Activated naive CD4-positive, alpha-beta T cell treated with anti-CD3 and anti-CD28 coated beads for 36 hours (primary cell): ENCODE measurements around the gene PARP1. TPM values are rescaled to one million over a fixed set of nuclear protein-coding genes. Genes with fewer than 3 reads are reported as not detected.

ENCODE experiments used
- CTCF ChIA-PET: fragments of 350-600 bp; sonication (Branson Sonifier 250); formaldehyde crosslinking; loops from one replicate; lab custom pipeline; 2021; ENCODE audit warnings: antibody characterized with exemption; lab: Charles Lee
- DNase-seq: peaks from one replicate; pipeline ENCODE4 v3.0.0-alpha.2; 2020
- H3K27ac Mint-ChIP-seq: one replicate; pipeline ENCODE4 v1.8.0; 2021; ENCODE audit warnings: mild to moderate bottlenecking, mixed read lengths
- H3K27me3 Mint-ChIP-seq: one replicate; pipeline ENCODE4 v1.8.0; 2021; ENCODE audit warnings: low read depth, mixed read lengths
- H3K36me3 Mint-ChIP-seq: one replicate; pipeline ENCODE4 v1.8.0; 2021; ENCODE audit warnings: low read depth, mixed read lengths
- H3K4me1 Mint-ChIP-seq: one replicate; pipeline ENCODE4 v1.8.0; 2021; ENCODE audit warnings: low read depth, mixed read lengths
- H3K4me3 Mint-ChIP-seq: one replicate; pipeline ENCODE4 v1.8.0; 2021; ENCODE audit warnings: mild to moderate bottlenecking, moderate library complexity, mixed read lengths
- H3K9me3 Mint-ChIP-seq: one replicate; pipeline ENCODE4 v1.8.0; 2021; ENCODE audit warnings: mixed read lengths
- intact Hi-C: fragments of 100-400 bp; cut with micrococcal nuclease; formaldehyde crosslinking; loops from one replicate; pipeline ENCODE4 v1.15.1; 2023
- total RNA-seq, 2 experiments: library from RNA; stranded (reverse); gene quantifications; one replicate each; pipeline ENCODE4 v1.2.3, GENCODE V29; 2021

PARP1 gene
- total RNA-seq, 2 experiments from 2014 or later: 265 to 273 TPM

DNA sequence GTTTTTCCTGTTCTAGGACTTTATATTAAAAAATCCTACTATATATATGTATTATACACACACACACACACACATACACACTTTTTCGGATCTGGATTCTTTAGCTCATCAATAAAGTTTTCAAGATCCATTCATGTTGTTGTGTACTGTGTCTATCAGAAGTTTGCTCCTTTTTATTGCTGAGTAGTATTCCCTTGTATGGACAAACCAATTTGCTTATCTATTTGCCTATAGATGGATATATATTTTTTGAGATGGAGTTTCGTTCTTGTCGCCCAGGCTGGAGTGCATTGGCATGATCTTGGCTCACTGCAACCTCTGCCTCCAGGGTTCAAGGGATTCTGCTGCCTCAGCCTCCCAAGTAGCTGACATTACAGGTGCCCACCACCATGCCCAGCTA, 78.7 kb downstream of the PARP1 start:
- Mint-ChIP-seq H3K4me1 (peaks cover 4% of the 10 kb centered on the region), H3K27ac (no peak overlapping the region), H3K36me3 (no peaks in the 10 kb centered on the region), H3K27me3 (no peaks in the 10 kb centered on the region), H3K9me3 (no peaks in the 10 kb centered on the region), H3K4me3 (no peak overlapping the region)
- no peak for DNase-seq
- intact Hi-C loops: no loop called here
- CTCF ChIA-PET: interaction anchor here (6.1 kb wide), 1 partner anchor 204 kb away, joined by 65 read pairs; no protein-coding TSS in a partner anchor

DNA sequence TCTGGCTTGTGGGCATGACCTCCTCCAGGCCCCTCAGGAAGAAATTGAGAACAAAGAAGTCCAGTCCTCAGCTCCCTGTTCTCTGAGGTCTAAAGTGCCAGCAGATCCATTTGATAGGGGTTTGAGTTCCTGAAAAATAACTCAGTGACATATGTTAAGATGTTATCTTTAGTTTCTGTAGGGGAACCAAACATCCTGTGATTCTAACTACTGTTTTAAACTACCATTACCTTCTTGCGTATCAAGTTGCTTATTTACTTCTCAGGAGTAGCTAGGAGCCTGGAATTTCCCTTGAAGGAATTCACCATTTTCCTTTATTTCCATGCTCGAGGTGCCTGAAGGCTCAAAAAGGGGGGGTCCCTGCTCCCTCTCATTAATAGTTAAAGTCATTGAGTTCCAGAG, 80.1 kb downstream of the PARP1 start:
- H3K4me1 Mint-ChIP-seq: no peaks in the 10 kb centered on the region
- intact Hi-C loops: no loop called here
- no peaks in the 10 kb centered on the region for H3K36me3 Mint-ChIP-seq
- CTCF ChIA-PET: no interaction called here
- H3K9me3 Mint-ChIP-seq: no peaks in the 10 kb centered on the region
- H3K27ac Mint-ChIP-seq: no peak overlapping the region
- peaks cover 2% of the 10 kb centered on the region for H3K27me3 Mint-ChIP-seq
- H3K4me3 Mint-ChIP-seq: no peak overlapping the region
- no peak for DNase-seq

DNA sequence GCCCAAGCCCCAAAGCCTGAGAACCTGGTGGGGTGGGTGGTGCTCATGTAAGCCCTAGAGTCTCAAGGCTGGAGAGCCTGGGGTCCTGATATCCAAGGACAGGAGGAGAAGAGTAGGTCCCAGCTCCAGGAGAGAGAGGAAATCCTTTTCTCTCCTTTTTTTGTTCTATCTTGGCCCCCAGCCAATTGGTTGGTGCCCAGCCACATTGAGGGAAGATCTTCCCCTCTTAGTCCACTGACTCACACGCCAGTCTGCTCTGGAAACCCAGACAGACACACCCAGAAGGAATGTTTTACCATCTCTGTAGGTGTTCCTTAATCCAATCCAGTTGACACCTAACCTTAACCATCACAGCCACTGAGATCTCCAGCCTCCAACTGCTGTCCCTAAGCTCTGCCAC, 82.7 kb downstream of the PARP1 start:
- no peak overlapping the region for H3K27ac Mint-ChIP-seq
- CTCF ChIA-PET: interaction anchor here (1.6 to 1.9 kb wide), 2 partner anchors 16 to 200 kb away, joined by 4 to 5 read pairs; partner anchors contain the start of gene LIN9
- intact Hi-C loops: no loop called here
- H3K36me3 Mint-ChIP-seq: no peaks in the 10 kb centered on the region
- DNase-seq: no peak
- H3K9me3 Mint-ChIP-seq: no peaks in the 10 kb centered on the region
- H3K4me1 Mint-ChIP-seq: no peaks in the 10 kb centered on the region
- H3K4me3 Mint-ChIP-seq: no peak overlapping the region
- peaks cover 11% of the 10 kb centered on the region for H3K27me3 Mint-ChIP-seq

DNA sequence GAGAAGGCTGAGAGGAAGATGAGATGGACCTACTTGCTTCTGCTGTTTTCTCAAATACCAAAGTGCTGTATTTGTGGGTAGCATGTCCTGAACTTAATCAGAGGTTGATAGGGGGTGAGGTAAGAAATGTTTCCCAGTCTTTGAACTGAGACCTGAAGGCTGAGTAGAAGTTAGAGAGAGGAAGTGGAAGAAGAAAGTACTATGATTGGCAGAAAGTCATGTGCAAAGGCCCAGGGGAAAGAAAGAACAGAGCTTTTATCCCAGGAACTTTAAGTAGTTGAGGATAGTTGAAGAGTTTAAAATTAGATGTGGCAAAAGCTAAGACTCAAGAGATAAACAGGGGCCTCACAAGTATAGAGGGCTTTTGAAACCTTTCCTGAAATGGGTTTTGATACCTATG, 83.4 kb downstream of the PARP1 start:
- CTCF ChIA-PET: interaction anchor here (1.6 to 1.9 kb wide), 2 partner anchors 15 to 199 kb away, joined by 4 to 5 read pairs; partner anchors contain the start of gene LIN9
- H3K36me3 Mint-ChIP-seq: no peaks in the 10 kb centered on the region
- H3K4me1 Mint-ChIP-seq: no peaks in the 10 kb centered on the region
- H3K9me3 Mint-ChIP-seq: no peaks in the 10 kb centered on the region
- DNase-seq: no peak
- H3K4me3 Mint-ChIP-seq: no peak overlapping the region
- peaks cover 11% of the 10 kb centered on the region for H3K27me3 Mint-ChIP-seq
- H3K27ac Mint-ChIP-seq: no peak overlapping the region
- intact Hi-C loops: no loop called here

DNA sequence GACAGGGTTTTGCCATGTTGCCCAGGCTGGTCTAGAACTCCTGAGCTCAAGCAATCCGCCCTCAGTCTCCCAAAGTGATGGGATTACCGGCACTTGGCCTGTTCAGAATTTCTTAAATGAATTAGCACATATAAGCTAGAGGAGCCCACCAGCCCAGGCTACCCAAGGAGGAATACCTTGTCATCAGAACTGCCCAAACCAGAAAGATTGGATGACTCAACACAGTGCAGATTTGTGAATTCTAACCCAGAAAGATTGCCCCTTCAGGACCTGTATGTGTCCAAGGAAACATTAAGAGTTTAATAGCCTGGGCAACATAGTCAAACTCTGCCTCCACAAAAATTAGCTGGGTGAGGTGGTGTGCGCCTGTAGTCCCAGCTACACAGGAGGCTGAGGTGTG, 84.9 kb downstream of the PARP1 start:
- no peak for DNase-seq
- Mint-ChIP-seq H3K27me3 (peaks cover 12% of the 10 kb centered on the region), H3K36me3 (no peaks in the 10 kb centered on the region), H3K27ac (no peak overlapping the region), H3K4me3 (no peak overlapping the region), H3K9me3 (no peaks in the 10 kb centered on the region), H3K4me1 (no peaks in the 10 kb centered on the region)
- intact Hi-C loops: no loop called here
- CTCF ChIA-PET: interaction anchor here (1.8 kb wide), 1 partner anchor 10 kb away, joined by 6 read pairs; no protein-coding TSS in a partner anchor

DNA sequence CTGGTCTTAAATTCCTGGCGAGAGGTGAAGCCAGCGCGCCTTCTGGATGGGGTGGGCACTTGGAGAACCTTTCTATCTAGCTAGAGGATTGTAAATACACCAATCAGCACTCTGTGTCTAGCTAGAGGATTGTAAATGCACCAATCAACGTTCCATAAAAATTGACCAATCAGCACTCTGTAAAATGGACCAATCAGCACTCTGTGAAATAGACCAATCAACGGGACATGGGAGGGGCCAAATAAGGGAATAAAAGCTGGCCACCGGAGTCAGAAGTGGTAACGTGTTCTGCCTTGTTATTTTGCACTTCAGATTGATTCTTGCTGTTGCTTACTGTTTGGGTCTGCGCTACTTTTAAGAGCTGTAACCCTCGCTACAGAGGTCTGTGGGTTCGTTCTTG, 87.0 kb downstream of the PARP1 start:
- CTCF ChIA-PET: interaction anchor here (0.5 to 0.7 kb wide), 2 partner anchors 151 to 649 kb away, joined by 3 read pairs; no protein-coding TSS in a partner anchor
- H3K27ac Mint-ChIP-seq: no peak overlapping the region
- H3K9me3 Mint-ChIP-seq: no peaks in the 10 kb centered on the region
- peaks cover 13% of the 10 kb centered on the region for H3K27me3 Mint-ChIP-seq
- no peak overlapping the region for H3K4me3 Mint-ChIP-seq
- no peaks in the 10 kb centered on the region for H3K36me3 Mint-ChIP-seq
- no peak for DNase-seq
- no peaks in the 10 kb centered on the region for H3K4me1 Mint-ChIP-seq
- intact Hi-C loops: no loop called here

DNA sequence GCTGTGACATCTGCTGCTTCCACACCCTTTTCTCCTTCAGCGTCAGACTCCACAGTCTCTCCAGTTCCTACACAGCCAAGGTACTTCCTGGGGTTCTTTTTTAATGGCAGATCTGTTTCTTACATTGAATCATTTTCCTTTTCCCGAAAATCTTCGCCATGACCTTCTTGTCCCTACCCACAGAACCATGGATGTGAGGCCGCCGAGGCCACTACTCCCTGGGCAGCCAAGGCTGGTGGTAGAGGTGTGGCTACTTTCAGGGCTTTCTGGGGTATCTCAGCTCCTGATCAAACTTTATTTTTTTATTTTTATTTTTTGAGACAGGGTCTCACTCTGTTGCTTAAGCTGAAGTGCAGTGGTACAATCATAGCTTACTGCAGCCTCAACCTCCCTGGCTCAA, 89.4 kb downstream of the PARP1 start:
- peaks cover 13% of the 10 kb centered on the region for H3K27me3 Mint-ChIP-seq
- H3K4me3 Mint-ChIP-seq: no peak overlapping the region
- H3K36me3 Mint-ChIP-seq: no peaks in the 10 kb centered on the region
- intact Hi-C loops: no loop called here
- no peaks in the 10 kb centered on the region for H3K9me3 Mint-ChIP-seq
- H3K27ac Mint-ChIP-seq: no peak overlapping the region
- CTCF ChIA-PET: interaction anchor here (0.5 to 0.6 kb wide), 2 partner anchors 101 to 140 kb away, joined by 3 to 4 read pairs; no protein-coding TSS in a partner anchor
- no peak for DNase-seq
- H3K4me1 Mint-ChIP-seq: no peaks in the 10 kb centered on the region

DNA sequence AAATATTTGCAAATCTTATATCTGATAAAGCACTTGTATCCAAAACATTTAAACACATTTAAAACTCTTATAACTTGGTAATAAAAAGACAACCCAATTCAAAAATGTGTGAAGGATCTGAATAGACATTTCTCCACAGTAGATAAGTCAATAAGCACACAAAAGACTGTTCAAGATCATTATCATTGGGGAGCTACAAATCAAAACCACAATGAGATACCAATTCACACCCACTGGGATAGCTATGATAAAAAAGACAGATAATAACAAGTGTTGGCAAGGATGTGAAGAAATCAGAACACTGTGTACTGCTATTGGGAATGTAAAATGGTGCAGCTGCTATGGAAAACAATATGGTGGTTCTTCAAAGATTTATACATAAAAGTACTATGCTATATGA, 93.8 kb downstream of the PARP1 start:
- Mint-ChIP-seq H3K27ac (no peak overlapping the region), H3K27me3 (peaks cover 18% of the 10 kb centered on the region), H3K4me3 (no peak overlapping the region), H3K4me1 (peaks cover 7% of the 10 kb centered on the region), H3K36me3 (no peaks in the 10 kb centered on the region), H3K9me3 (no peaks in the 10 kb centered on the region)
- intact Hi-C loops: no loop called here
- no peak for DNase-seq
- CTCF ChIA-PET: no interaction called here

DNA sequence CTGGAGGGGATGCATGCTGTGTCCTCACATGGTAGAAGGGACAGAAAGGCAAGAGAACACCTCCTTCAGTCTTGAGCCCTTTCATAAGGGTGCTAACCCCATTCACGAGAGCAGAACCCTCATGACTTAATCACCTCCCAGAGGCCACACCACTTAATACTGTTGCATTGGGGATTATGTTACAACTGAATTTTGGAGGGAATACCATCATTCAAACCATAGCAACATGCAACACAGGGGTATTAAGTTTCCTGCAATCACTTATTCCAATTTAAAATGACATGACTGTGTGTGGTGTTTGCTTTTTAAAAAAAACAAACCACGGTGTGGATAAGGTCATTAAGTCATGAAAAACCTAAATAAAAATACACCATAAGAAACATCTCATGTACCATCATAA, 95.8 kb downstream of the PARP1 start:
- peaks cover 9% of the 10 kb centered on the region for H3K4me1 Mint-ChIP-seq
- intact Hi-C loops: no loop called here
- H3K36me3 Mint-ChIP-seq: no peaks in the 10 kb centered on the region
- H3K9me3 Mint-ChIP-seq: no peaks in the 10 kb centered on the region
- no peak overlapping the region for H3K4me3 Mint-ChIP-seq
- CTCF ChIA-PET: no interaction called here
- H3K27me3 Mint-ChIP-seq: peaks cover 16% of the 10 kb centered on the region
- no peak overlapping the region for H3K27ac Mint-ChIP-seq
- DNase-seq: no peak

DNA sequence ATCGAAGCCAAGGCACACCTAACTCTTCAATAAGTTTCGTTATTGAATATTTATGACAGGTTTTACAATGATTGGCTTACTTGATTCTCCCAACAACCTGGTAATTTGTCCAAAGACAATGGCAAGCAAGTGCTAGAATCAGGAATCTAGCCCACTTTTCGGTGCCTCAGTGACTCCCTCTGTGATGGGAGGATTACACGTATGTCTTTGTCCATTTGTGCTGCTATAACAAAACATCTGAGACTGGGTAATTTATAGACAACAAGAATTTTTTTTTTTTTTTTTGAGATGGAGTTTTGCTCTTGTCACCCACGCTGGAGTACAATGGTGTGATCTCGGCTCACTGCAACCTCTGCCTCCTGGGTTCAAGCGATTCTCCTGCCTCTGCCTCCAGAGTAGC, 96.5 kb downstream of the PARP1 start:
- CTCF ChIA-PET: interaction anchor here (3.0 kb wide), 1 partner anchor 185 kb away, joined by 10 read pairs; no protein-coding TSS in a partner anchor
- Mint-ChIP-seq H3K9me3 (no peaks in the 10 kb centered on the region), H3K27ac (no peak overlapping the region), H3K27me3 (peaks cover 16% of the 10 kb centered on the region), H3K4me1 (peaks cover 9% of the 10 kb centered on the region), H3K36me3 (no peaks in the 10 kb centered on the region), H3K4me3 (no peak overlapping the region)
- intact Hi-C loops: no loop called here
- no peak for DNase-seq

Other genes starting within 250 kb of the PARP1 start
- gene ACBD3, start 221.4 kb downstream of the PARP1 start, total RNA-seq: 10 to 100 TPM; 15.0 to 15.7 TPM
- gene MIXL1, start 184.4 kb downstream of the PARP1 start, total RNA-seq: not detected
- gene LIN9, start 98.9 kb downstream of the PARP1 start, total RNA-seq: 1 to 10 TPM; 7.7 to 9.5 TPM
- gene STUM, start 140.7 kb upstream of the PARP1 start, total RNA-seq: not detected